Natural killer cell treated with Interleukin-12 subunit alpha and Interleukin-12 subunit beta and Interleukin-15 and Interleukin-18, amount 100 ng/mL, for 72 hours (primary cell): ENCODE data around the gene C1QA. TPM values are rescaled to one million over a fixed set of nuclear protein-coding genes. Genes with fewer than 3 reads are reported as not detected.

Source experiments
- ATAC-seq, 2 donors: fragments of 150-1000 bp; cut with Tn5 transposase in 1 of 2; sonication (Bioruptor Pico), chemical (Tn5 transposase) in 1 of 2; 2 replicates each; pipeline ENCODE4 v1.10.0; 2021
- DNase-seq: peaks from one replicate; pipeline ENCODE4 v3.0.0; 2022; ENCODE audit warnings: low spot score
- H3K27ac Mint-ChIP-seq, 2 donors: 1 replicate in 1 of 2; 2 replicates in 1 of 2; pipeline ENCODE4 v1.8.0; 2022; ENCODE audit warnings: mixed read lengths in 2 of 2, mild to moderate bottlenecking in 1 of 2, moderate library complexity in 1 of 2
- H3K27me3 Mint-ChIP-seq, 2 donors: 1 replicate in 1 of 2; 2 replicates in 1 of 2; pipeline ENCODE4 v1.8.0; 2022; ENCODE audit warnings: mixed read lengths in 2 of 2
- H3K36me3 Mint-ChIP-seq: one replicate; pipeline ENCODE4 v1.8.0; 2022; ENCODE audit warnings: mixed read lengths
- H3K4me1 Mint-ChIP-seq, 2 donors: 1 replicate in 1 of 2; 2 replicates in 1 of 2; pipeline ENCODE4 v1.8.0; 2022; ENCODE audit warnings: low read depth in 2 of 2, mixed read lengths in 2 of 2, mild to moderate bottlenecking in 1 of 2
- H3K4me3 Mint-ChIP-seq: one replicate; pipeline ENCODE4 v1.8.0; 2022; ENCODE audit warnings: mixed read lengths
- H3K9me3 Mint-ChIP-seq: 2 replicates; pipeline ENCODE4 v1.8.0; 2022; ENCODE audit warnings: mixed read lengths
- total RNA-seq, 2 donors: library from RNA; stranded (reverse); gene quantifications; one replicate each; pipeline ENCODE4 v1.2.3, GENCODE V29; 2022

Gene C1QA
- total RNA-seq = not detected

GRCh38 chr1:22636353-22636752 lies at the start of gene C1QA:
C1QA (plus strand) TSS chr1:22636628; CDS start chr1:22637617, 989 bp downstream.
- no peak within 1 kb of the TSS for H3K27ac Mint-ChIP-seq
- H3K9me3 Mint-ChIP-seq = no peaks in the 10 kb centered on the region
- H3K27me3 Mint-ChIP-seq = peaks cover 10 to 13% of the 10 kb centered on the region in 2 donors
- ATAC-seq (no peak), DNase-seq (no peak)
- H3K36me3 Mint-ChIP-seq = no peaks in the 10 kb centered on the region
- H3K4me3 Mint-ChIP-seq = no peak within 1 kb of the TSS
- H3K4me1 Mint-ChIP-seq = peaks cover 0 to 3% of the 10 kb centered on the region in 2 donors

DNA sequence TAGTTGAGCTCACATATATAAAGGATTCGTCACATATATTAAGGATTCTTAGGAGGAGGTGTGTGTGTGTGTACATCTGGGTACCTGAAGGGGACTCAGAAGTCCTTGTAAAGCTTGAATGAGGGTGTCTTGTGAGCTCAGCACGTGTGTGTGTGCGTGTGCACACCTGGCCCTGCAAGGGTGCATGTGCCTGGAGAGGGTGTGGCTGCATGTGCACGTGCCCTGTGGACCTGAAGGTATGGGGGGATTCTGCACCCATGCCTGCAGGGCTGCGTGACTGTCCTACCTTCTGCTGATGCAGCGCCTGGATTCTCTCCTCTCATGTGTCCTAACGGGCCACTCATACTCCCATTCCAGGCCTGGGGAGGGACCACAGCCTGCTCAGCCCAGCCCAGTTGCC lies 49.2 kb upstream of the C1QA start:
- Mint-ChIP-seq H3K4me3 (no peak overlapping the region), H3K27me3 (peaks cover 19 to 20% of the 10 kb centered on the region in 2 donors), H3K9me3 (no peaks in the 10 kb centered on the region), H3K36me3 (no peaks in the 10 kb centered on the region), H3K27ac (no peak overlapping the region), H3K4me1 (no peaks in the 10 kb centered on the region)
- DNase-seq = no peak
- ATAC-seq = no peak

GRCh38 chr1:22588899-22589422 lies 47.5 kb upstream of the C1QA start:
- Mint-ChIP-seq H3K4me3 (no peak overlapping the region), H3K27ac (no peak overlapping the region), H3K4me1 (no peaks in the 10 kb centered on the region), H3K36me3 (no peaks in the 10 kb centered on the region), H3K9me3 (no peaks in the 10 kb centered on the region), H3K27me3 (peaks cover 19 to 23% of the 10 kb centered on the region in 2 donors)
- ATAC-seq (no peak), DNase-seq (no peak)

- Mint-ChIP-seq H3K27ac (no peak overlapping the region), H3K27me3 (peaks cover 24 to 28% of the 10 kb centered on the region in 2 donors)
Observed at GRCh38 chr1:22591576-22591975, 44.9 kb upstream of the C1QA start.

GRCh38 chr1:22592051-22592450 lies 44.4 kb upstream of the C1QA start:
- Mint-ChIP-seq H3K27me3 (peaks cover 24 to 31% of the 10 kb centered on the region in 2 donors), H3K4me1 (no peaks in the 10 kb centered on the region), H3K4me3 (no peak overlapping the region), H3K36me3 (no peaks in the 10 kb centered on the region), H3K27ac (no peak overlapping the region), H3K9me3 (no peaks in the 10 kb centered on the region)
- DNase-seq (no peak), ATAC-seq (no peak)

More at GRCh38 chr1:22591576-22591975, 44.9 kb upstream of the C1QA start:
- Mint-ChIP-seq H3K9me3 (no peaks in the 10 kb centered on the region), H3K36me3 (no peaks in the 10 kb centered on the region), H3K4me1 (no peaks in the 10 kb centered on the region), H3K4me3 (no peak overlapping the region)
- ATAC-seq (no peak), DNase-seq (no peak)

DNA sequence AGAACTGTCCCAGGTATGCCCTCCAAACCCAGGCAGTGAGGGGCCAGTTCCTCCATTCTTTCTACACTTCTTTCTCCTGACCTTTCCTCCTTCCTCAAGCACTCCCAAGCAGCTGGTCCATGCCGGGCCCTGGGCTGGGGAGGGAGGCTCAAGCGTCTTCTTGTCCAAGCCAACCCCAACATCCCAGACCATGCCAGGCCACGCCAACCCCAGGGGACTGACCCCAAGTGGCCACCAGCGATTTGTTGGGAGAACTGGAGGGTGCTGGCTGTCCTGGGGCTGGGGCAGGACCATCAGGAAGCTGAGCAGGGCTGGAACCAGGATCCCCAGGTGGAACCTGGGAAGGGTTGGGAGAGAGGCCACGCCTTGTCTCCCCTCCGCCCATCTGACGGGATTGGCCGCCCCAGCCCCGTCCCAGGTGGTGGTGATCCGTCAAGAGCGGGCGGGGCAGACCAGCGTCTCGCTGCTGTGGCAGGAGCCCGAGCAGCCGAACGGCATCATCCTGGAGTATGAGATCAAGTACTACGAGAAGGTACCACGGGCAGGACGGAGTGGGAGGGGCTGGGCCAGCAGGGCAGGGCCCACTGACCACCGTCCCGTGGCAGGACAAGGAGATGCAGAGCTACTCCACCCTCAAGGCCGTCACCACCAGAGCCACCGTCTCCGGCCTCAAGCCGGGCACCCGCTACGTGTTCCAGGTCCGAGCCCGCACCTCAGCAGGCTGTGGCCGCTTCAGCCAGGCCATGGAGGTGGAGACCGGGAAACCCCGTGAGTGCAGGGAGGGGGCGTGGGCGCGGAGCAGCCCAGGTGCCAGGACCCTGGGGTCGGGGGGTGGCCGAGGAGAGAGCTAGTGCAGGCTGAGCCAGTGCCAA lies 43.3 kb upstream of the C1QA start:
- peaks cover 24 to 31% of the 10 kb centered on the region in 2 donors for H3K27me3 Mint-ChIP-seq
- no peak overlapping the region for H3K27ac Mint-ChIP-seq
- no peak overlapping the region for H3K4me3 Mint-ChIP-seq
- H3K4me1 Mint-ChIP-seq = no peaks in the 10 kb centered on the region
- ATAC-seq (peak in 1 of 2 donors; percentile 15), DNase-seq (no peak)
- H3K9me3 Mint-ChIP-seq = no peaks in the 10 kb centered on the region
- H3K36me3 Mint-ChIP-seq = no peaks in the 10 kb centered on the region

DNA sequence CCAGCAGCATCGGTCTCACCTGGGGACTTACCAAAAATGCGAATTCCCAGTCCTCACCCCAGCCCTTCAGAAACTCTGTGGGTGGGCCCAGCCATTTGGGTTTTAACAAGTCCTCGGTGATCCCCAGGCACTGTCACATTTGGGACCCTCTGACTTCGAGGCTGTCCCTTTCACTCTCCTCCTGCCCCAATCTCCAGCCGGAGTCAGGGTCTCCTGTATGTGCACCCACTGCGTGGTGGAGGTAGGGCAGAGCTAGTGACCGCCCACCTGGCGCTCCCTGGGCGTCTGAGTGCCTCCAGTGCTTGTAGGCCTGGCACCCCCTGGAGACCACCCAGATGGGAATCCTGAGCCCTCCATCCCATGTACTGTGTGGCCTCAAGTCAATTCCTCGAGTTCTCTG lies 42.0 kb upstream of the C1QA start:
- Mint-ChIP-seq H3K9me3 (no peaks in the 10 kb centered on the region), H3K27ac (no peak overlapping the region), H3K27me3 (peaks cover 24 to 31% of the 10 kb centered on the region in 2 donors), H3K4me1 (no peaks in the 10 kb centered on the region), H3K4me3 (no peak overlapping the region), H3K36me3 (no peaks in the 10 kb centered on the region)
- no peak for ATAC-seq
- DNase-seq = no peak

DNA sequence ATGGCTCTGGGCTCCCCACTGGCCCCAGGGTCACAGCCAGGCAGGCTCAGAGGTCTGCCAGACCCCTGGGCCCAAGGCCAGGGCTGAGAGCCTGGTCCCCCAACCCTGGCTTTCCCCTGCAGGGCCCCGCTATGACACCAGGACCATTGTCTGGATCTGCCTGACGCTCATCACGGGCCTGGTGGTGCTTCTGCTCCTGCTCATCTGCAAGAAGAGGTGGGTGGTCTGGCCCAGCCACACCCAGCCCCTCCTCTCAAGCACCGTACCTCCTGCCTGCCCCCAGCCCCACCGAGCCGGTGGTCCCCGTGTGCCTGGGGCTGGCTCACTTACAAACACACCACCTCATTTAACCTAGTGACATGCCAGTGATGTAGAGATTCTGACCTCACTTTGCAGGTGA lies 41.3 kb upstream of the C1QA start:
- peaks cover 21 to 28% of the 10 kb centered on the region in 2 donors for H3K27me3 Mint-ChIP-seq
- no peaks in the 10 kb centered on the region for H3K4me1 Mint-ChIP-seq
- no peaks in the 10 kb centered on the region for H3K9me3 Mint-ChIP-seq
- ATAC-seq (no peak), DNase-seq (no peak)
- no peak overlapping the region for H3K4me3 Mint-ChIP-seq
- no peak overlapping the region for H3K27ac Mint-ChIP-seq
- H3K36me3 Mint-ChIP-seq = no peaks in the 10 kb centered on the region

DNA sequence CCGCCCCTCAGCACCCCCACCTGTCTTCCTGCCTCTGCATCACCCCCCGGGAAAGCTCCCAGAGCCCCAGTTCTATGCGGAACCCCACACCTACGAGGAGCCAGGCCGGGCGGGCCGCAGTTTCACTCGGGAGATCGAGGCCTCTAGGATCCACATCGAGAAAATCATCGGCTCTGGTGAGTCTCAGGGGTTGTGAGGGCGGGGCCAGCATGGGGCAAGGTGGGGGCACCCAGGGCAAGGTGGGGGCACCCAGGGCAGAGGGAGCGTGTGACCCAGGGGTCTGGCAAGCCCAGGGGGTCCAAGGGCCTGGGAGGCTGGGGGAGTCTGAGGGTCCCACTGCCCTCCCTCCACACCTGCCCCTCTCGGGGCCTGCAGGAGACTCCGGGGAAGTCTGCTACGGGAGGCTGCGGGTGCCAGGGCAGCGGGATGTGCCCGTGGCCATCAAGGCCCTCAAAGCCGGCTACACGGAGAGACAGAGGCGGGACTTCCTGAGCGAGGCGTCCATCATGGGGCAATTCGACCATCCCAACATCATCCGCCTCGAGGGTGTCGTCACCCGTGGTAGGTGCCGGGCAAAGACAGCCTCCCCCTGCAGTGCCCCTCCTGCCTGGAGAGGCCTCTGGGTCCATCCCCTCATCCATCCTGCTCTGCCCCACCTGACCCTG lies 39.0 kb upstream of the C1QA start:
- no peak overlapping the region for H3K4me3 Mint-ChIP-seq
- no peak for DNase-seq
- no peak for ATAC-seq
- H3K36me3 Mint-ChIP-seq = no peaks in the 10 kb centered on the region
- H3K27me3 Mint-ChIP-seq = peaks cover 5 to 10% of the 10 kb centered on the region in 2 donors
- no peaks in the 10 kb centered on the region for H3K9me3 Mint-ChIP-seq
- H3K4me1 Mint-ChIP-seq = no peaks in the 10 kb centered on the region
- H3K27ac Mint-ChIP-seq = no peak overlapping the region

DNA sequence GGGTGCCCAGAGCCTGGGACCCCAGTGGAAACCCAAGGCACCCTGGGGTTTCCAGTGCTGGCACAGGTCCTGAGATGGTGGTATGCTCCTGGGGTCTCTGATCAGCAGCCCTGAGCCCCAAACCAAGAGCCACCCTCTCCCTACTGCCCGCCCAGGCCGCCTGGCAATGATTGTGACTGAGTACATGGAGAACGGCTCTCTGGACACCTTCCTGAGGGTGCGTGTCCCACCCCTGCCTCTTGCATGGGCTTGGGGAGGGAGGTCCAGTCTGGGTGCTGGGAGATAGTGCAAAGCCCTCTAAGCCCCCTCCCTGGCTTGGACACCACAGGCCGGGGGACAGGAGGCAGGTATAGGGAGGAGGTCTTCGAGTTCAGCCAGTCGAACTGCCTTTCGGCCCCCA lies 38.4 kb upstream of the C1QA start:
- Mint-ChIP-seq H3K27me3 (peaks cover 5 to 8% of the 10 kb centered on the region in 2 donors), H3K9me3 (no peaks in the 10 kb centered on the region), H3K36me3 (no peaks in the 10 kb centered on the region), H3K4me1 (no peaks in the 10 kb centered on the region), H3K27ac (no peak overlapping the region), H3K4me3 (no peak overlapping the region)
- DNase-seq = no peak
- ATAC-seq = no peak

- H3K9me3 Mint-ChIP-seq = no peaks in the 10 kb centered on the region
- no peaks in the 10 kb centered on the region for H3K4me1 Mint-ChIP-seq
- peaks cover 5 to 12% of the 10 kb centered on the region in 2 donors for H3K27me3 Mint-ChIP-seq
- no peak overlapping the region for H3K27ac Mint-ChIP-seq
- no peaks in the 10 kb centered on the region for H3K36me3 Mint-ChIP-seq
- DNase-seq (peak; percentile 60), ATAC-seq (no peak)
- no peak overlapping the region for H3K4me3 Mint-ChIP-seq
Observed at GRCh38 chr1:22598736-22599135, 37.7 kb upstream of the C1QA start.

GRCh38 chr1:22600071-22600816 lies 36.2 kb upstream of the C1QA start:
- Mint-ChIP-seq H3K9me3 (no peaks in the 10 kb centered on the region), H3K27ac (no peak overlapping the region), H3K27me3 (peaks cover 14 to 17% of the 10 kb centered on the region in 2 donors), H3K4me1 (no peaks in the 10 kb centered on the region), H3K36me3 (no peaks in the 10 kb centered on the region), H3K4me3 (no peak overlapping the region)
- no peak for DNase-seq
- peak; percentile 3 to 13 for ATAC-seq

- no peaks in the 10 kb centered on the region for H3K4me1 Mint-ChIP-seq
- H3K27ac Mint-ChIP-seq = no peak overlapping the region
- H3K27me3 Mint-ChIP-seq = peaks cover 17 to 18% of the 10 kb centered on the region in 2 donors
- H3K9me3 Mint-ChIP-seq = no peaks in the 10 kb centered on the region
- no peak overlapping the region for H3K4me3 Mint-ChIP-seq
- ATAC-seq (peak in 1 of 2 donors; percentile 22), DNase-seq (peak; percentile 53)
- H3K36me3 Mint-ChIP-seq = no peaks in the 10 kb centered on the region
Observed at GRCh38 chr1:22600817-22601605, 35.4 kb upstream of the C1QA start.
